Dedifferentiated amniotic fluid mesenchymal stem cell (primary cell): ENCODE results near the gene LRMDA.

Experiments
- DNase-seq: peaks from one replicate; pipeline ENCODE4 v3.0.0-alpha.2; 2016; ENCODE audit errors: extremely low spot score

The LRMDA gene

DNA sequence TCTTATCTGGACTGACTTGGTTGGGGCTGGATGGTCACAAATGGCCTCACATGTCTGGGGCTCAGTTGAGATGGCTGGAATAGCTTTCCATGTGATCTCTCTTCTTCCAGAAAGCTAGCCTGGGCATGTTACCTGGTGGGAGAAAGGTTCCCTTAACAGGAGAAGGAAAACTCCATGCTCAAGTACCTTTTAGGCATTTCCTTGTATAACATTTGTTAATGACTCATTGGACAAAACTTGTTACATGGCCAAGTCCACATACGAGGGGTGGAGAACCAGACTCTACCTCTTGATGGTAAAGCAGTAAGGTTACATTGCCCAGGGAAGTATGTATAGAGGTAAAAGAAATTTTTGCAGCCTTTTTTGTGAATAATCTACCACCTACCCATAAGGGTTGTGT lies 826.4 kb downstream of the LRMDA start:
- DNase-seq: no peak

DNA sequence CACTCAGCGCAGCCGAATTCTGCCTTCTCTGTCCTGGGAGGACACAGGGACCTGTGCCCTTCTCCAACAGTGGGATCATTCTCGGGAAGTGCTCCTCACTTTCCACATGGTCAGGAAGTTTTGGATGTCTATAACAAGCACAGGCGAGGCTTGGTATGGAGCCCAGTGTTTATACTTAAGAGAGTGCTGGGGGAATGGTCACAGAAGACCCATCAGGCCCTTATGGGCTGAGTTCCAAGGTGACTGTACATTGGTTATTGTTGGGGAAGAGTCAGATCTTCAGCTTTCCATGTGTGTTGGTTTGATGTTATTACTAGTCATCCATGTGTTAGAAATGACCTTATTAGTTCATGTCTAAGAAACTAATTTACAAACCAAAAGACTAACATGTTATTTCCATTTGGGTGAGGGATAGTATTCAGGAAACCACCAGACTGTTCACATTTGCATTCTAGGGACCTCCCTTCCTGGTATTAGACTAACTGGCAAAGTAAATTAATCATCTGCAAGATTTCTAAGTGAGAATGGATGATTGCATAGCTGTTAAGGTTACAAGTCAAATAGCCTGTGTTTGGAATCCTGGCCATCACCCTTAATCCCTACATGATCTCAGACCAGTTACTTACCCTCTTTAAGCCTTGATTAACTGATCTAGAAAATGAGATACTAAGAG lies 834.2 kb downstream of the LRMDA start:
- no peak for DNase-seq

DNA sequence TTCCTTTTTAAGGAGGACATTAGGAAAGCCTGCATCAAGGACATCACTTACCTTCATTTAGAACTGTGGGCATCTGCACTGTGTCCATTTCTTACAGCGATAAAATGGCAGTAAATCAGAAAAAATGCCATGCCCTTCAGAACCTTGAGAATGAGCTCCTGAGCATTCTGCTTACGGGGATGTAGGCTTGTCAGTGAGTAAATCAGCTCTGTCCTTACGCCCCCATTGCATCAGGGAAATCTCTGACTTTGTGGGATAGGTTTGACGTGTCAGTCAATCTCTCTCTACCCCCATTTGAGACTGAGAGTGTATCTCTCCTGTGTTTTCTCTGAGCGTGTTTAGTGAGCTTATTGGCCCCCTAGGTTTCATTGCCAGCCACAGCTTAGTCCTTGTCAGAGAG lies 837.1 kb downstream of the LRMDA start:
- no peak for DNase-seq

DNA sequence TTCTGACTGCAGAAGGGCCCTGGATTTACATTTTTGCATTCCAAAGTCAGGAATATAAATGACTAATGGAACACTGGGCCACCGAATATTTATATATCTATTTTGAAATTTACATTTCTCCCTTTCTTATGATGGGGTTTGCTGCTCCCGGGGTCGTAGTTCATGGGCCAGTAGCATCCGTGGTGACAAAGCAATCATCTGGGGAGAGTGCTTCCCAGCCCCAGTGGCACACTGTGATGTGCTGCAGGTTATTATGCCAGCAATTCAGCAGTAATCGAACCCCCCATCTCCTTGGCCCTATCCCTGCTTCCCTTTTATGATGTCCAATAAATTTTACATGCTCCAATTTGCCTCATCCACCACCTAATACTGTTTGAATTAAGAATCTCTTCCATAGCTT lies 837.5 kb downstream of the LRMDA start:
- no peak for DNase-seq

GRCh38 chr10:76270464-76270863 lies 839.0 kb downstream of the LRMDA start:
- DNase-seq: no peak

DNA sequence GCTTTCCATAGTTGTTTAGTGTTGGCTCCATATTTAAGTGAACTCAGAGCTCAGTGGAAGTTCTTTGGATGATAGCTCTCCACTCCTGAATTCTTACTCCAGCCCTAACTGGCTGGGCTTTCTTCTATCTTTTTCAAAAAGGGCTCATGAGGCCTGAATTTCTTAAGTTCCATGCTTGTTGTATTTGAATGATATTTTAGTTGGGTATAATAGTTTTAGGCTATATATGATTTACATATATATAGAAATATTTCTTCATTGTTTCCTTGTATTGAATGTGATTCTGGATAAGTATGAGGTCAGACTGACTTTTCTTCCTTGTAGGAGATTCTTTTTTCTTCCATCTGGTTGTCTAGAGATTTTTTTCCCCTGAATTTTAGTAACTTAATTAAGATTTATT lies 843.5 kb downstream of the LRMDA start:
- DNase-seq: no peak

DNA sequence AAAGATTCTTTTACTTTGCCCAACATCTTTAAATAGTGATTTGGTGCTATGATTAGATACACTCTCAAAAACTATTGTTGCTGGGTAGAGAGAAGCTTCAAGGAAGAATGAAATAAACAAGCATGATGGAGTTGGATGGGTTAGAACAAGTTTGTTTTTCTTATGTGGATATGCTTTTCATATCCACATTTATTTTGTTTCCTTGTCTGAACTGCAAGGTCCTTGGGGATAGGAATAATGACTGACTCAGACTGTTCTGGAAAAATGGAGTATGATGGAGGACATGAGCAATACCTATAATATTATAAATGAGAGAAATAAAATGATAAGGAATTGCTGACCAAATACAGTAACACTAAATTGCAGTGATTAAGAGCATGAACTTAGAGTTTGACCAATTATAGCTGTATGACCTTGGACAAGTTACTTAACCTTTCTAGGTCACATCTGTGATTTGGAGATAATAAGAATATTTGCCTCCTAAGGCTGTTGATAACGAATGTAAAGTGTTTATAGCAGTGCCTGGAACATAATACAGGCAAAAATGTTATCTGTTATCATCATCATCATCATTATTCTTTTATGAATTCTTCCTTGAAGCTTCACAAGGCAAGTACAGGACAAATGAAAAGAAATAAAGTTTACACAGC lies 847.5 kb downstream of the LRMDA start:
- no peak for DNase-seq

DNA sequence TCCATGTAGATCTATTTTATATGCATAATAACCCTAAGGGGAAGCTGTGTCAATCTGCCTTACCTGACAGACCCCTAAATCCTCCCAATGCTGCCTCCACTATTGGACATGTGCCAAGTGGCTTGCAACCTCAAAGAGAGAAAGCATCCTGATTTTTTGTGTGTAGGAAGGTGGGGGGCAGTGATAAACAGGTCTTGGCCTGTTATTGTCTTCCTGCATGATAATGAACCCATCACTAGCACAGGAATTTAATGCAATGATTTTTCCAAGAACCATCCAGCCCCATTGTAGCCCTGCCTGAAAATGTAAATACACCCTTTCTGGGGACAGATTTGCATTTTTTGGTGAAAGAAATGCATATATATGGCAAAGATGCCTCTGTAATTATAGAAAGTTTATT lies 850.2 kb downstream of the LRMDA start:
- DNase-seq: no peak

GRCh38 chr10:76282061-76283025 lies 850.9 kb downstream of the LRMDA start:
- DNase-seq: no peak

GRCh38 chr10:76284351-76284750 lies 852.9 kb downstream of the LRMDA start:
- DNase-seq: no peak

- DNase-seq: peak; percentile 63
These were observed 853.6 kb downstream of the LRMDA start for GRCh38 chr10:76285012-76285411.

DNA sequence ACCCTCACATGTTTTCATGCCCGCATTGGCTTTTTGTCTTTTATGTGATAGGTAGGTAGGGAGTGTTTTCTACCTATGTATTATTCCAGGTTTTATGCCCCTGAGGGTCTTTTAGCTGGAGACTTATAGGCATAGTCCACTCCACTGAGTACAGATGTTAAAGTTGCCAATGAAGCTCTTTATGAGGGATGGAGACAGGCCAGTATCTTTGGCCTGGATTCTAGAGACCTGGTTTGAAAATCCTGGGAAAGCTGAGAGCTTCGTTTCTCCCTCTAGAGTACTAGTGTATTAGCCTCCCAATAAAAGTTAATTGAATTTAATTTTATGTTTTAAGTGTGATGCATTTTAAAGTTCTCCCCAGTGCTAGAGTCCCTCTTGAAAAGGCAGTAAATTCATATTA lies 854.1 kb downstream of the LRMDA start:
- no peak for DNase-seq

GRCh38 chr10:76286536-76286935 lies 855.1 kb downstream of the LRMDA start:
- peak; percentile 23 for DNase-seq

GRCh38 chr10:76287856-76288255 lies 856.4 kb downstream of the LRMDA start:
- DNase-seq: no peak

- DNase-seq: no peak
These were observed 859.8 kb downstream of the LRMDA start for GRCh38 chr10:76291175-76291574.

GRCh38 chr10:76291885-76292284 lies 860.5 kb downstream of the LRMDA start:
- no peak for DNase-seq

DNA sequence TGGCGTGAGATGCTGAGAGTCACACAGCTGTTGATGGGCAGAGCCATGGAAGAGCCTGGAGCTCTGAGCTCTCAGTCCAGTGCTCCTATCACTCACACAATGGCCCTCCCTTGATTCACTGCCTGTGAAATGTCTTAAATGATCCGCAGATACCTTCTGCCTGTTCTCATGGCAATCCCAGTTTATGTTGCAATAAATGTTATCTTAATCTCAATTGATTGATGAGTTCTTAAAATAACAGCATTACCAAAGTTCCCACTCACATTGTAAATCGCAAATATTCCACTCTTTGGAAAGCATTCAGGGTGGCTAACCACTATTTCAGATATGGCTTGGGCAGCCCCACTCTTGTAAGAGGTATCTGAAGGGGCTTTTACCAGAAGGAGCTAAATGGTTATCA lies 865.5 kb downstream of the LRMDA start:
- DNase-seq: no peak

GRCh38 chr10:76297358-76297757 lies 865.9 kb downstream of the LRMDA start:
- no peak for DNase-seq

DNA sequence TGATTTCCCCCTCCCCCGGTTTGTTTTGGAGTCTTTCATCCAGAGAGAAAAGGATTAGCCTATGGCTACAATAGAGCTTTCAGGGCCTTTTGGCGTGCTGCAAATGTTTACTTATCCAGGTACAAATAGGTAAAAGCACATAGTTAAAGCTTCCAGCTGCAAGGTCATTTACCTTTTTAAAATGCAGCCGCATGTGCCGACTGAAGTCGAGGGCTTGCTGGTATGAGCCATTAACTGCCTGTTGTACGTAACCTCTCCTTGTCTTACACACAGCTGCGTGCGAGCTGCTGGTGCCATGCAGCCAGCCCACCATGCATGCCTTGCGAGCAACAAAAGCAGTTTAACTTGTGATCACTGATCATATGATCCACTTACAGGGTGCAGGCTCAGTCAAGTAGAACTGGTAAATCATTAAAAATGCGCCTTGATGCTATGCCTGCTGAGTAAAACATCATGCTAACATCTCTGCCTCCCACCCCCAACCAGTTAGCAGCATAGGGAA lies 866.4 kb downstream of the LRMDA start:
- no peak for DNase-seq

DNA sequence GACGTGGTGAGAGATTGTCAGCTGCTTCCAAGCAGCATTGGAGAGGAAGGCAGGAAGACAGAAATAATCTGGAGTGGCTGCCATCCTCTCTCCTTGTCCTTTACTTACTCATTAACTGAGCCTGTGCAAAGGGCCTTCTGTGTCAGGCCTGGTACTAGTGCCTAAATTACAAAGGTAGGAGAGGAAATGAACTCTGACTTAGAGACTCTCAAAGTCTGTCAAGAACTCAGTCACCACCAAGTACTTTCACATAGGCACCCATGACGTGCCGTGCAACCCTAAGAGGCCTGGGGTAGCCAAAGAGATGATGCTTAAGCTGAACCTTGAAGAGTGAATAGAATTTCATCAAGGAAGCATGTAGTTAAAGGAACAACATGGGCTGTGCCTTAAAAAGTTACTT lies 866.9 kb downstream of the LRMDA start:
- no peak for DNase-seq

- DNase-seq: no peak
These were observed 868.1 kb downstream of the LRMDA start for GRCh38 chr10:76299501-76299900.

DNA sequence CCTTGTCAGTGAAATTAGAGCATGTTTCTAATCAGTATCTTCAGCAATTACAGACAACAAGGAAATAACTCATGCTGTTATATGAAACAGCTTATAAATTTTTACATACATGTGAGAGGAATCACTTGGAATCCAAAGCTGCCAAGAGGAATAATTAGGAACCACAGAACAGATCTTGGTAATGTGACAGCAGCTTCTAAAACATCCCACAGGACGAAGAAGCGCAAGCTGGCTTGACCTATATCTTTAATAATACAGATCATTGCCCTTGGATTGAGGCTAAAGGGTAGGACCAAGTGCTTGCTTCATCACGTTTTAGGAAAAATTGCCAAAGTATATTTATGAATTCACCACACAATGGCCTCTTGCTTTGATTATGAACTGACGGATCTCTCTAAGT lies 869.8 kb downstream of the LRMDA start:
- DNase-seq: no peak
